Amniotic epithelial cell (primary cell): Measurements from ENCODE around the gene METTL26.

Experiments used
- DNase-seq: peaks from one replicate; pipeline ENCODE4 v3.0.0-alpha.2; 2010; ENCODE audit warnings: low read depth

METTL26 gene

DNA sequence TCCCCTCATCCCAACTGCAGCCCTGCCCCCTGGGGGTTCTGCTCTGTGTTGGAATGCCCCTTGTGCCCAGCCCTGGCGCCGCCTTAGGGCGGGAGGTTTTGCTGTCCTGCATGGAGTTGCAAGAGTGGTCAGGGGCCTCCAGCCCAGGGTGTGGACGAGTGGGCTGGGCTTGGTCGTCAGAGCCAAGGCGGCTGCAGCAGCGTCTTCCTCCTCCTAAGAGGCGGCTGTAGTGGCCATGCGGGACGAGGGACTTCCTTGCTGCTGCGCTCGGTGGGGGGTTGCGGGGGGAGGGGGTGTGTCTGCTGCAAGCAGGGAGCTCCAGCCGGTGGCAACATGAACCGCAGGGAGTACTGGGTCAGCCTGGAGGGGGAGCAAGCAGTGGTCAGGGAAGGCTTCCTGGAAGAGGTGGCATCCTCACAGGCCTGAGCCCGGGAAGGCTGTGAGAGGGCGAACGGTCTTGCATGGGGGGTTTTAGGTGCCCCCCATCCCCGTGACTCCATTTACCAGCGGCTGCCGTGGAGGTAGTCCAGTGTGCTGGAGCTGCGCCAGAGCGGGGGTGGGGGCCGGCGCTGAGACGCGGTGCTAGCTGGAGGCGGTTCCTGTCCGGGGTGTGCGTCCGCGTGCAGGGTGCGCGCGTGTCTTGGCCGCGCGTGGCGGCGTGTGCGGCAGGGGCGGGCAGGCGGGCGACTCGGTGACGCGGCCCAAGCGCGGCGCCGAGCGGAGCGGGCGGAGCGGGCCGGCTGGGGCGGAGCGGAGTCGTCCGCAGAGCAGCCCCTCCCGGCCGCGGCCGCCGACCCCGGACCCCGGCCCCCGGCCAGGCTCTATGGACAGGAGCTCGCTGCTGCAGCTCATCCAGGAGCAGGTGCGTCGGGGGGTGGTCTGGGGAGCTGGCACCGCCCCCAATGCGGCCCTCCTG is 39.1 kb upstream of the METTL26 start, which contains the start of gene RHBDL1:
TSS of gene RHBDL1 (plus strand) at position 704 of the 916 bp plus-strand sequence. CDS start at position 824, 120 bp downstream.
- peak; percentile 55 for DNase-seq

DNA sequence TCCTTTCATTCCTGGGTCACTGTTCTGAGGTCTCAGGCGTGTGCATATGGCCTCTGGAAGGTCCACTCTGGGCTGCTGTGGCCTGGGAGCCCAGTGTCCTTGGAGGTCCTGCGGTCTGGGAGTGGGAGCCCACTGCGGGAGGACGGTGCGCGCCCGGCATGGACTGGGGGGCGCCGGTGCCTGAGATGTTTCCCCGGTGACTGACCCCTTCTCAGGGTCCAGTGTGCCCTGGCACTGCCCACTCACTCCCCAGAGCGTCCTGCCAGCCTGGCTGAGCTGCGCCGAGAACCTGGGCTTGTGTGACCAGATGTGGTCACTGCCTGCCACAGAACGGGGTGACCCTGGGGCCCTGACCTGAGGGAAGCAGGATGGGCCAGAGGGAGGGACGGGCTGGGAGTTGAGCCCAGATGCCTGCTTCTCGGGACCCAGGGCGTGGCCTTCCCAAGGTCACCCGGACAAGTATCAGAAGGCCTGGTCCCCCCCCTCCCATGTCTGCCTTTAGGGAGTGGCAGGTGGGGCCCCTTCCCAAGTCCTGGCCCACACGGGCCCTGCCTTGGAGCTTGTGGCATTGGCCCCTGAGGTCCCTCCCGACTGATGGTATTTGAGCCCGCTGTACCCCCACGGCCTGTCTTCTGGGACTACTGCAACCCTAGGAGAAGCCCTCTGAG is 38.2 kb upstream of the METTL26 start:
- no peak for DNase-seq

DNA sequence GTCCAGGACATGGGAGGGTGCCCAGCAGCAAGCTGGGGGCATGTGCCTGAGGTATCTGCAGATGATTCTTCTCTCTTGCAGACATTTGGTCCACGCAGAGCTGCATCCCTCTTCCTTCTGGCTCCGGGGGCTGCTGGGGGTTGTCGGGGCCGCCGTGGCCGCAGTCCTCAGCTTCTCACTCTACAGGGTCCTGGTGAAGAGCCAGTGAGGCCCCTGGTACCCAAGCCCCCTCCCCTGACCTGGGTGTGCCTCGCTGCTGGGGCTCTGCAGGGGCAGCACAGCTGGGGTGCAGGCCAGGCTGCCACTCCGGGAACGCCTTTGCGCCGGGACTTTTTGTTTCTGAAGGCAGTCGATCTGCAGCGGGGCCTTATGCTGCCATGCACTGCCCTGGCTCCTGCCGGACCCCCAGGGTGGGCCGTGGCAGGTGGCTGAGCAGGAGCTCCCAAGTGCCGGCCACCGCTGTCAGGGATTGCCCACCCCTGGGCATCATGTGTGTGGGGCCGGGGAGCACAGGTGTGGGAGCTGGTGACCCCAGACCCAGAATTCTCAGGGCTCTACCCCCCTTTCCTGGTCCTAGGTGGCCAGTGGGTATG is 37.4 kb upstream of the METTL26 start:
- no peak for DNase-seq

DNA sequence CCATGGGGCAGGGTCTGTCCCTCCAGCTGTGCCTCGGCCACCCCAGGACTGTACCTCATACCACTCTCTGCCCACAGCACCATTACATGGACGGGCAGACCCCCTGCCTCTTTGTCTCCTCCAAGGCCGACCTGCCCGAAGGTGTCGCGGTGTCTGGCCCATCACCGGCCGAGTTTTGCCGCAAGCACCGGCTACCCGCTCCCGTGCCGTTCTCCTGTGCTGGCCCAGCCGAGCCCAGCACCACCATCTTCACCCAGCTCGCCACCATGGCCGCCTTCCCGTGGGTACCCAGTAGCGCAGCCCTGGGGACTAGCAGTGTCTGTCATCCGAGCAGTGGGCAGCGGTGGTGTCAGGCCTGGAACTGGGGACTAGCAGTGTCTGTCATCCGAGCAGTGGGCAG is 36.7 kb upstream of the METTL26 start:
- DNase-seq: no peak

DNA sequence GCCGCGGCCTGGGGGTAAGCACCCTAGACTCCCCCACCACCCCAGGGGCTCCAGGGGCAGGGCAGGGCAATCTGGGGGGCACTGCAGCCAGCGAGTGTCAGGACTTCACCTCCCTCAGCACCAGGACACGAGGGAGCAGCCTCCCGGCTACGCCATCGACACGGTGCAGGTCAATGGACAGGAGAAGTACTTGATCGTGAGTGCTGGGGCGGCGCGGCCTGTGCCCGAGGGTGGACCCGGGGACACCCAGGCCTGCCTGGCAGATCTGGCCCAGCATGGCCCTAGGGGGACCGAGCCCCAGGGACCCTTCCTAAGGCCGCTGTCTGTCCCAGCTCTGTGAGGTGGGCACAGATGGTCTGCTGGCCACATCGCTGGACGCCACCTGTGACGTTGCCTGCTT is 36.3 kb upstream of the METTL26 start:
- DNase-seq: no peak

DNA sequence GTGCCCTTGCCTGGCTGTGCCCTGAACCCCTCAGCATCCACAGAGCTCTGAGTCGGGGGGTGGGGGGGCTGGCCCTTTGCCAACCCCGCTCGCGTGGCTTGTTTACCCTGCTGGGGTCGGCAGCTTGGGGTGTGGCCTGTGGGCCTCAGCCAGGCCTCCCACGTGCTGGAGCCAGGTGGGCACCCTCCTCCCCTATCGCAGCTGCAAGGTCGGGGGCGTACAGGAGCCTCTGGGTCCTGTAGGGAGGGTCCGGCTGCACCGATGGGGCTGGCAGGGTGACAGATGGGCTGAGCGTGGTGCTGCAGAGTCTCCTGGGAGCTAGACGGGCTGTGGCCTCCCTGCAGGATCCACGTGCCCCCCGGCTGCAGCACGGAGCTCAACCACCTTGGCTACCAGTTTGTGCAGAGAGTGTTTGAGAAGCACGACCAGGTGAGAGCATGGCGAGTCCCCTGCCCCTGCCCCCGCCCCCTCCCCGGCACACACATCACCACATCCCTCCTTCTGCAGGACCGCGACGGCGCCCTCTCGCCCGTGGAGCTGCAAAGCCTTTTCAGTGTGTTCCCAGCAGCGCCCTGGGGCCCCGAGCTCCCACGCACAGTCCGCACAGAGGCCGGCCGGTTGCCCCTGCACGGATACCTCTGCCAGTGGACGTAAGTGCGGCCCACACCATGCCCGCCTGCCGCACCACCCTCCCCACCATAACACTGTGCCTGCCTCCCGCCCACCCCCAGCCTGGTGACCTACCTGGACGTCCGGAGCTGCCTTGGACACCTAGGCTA is 35.4 kb upstream of the METTL26 start:
- DNase-seq: no peak

DNA sequence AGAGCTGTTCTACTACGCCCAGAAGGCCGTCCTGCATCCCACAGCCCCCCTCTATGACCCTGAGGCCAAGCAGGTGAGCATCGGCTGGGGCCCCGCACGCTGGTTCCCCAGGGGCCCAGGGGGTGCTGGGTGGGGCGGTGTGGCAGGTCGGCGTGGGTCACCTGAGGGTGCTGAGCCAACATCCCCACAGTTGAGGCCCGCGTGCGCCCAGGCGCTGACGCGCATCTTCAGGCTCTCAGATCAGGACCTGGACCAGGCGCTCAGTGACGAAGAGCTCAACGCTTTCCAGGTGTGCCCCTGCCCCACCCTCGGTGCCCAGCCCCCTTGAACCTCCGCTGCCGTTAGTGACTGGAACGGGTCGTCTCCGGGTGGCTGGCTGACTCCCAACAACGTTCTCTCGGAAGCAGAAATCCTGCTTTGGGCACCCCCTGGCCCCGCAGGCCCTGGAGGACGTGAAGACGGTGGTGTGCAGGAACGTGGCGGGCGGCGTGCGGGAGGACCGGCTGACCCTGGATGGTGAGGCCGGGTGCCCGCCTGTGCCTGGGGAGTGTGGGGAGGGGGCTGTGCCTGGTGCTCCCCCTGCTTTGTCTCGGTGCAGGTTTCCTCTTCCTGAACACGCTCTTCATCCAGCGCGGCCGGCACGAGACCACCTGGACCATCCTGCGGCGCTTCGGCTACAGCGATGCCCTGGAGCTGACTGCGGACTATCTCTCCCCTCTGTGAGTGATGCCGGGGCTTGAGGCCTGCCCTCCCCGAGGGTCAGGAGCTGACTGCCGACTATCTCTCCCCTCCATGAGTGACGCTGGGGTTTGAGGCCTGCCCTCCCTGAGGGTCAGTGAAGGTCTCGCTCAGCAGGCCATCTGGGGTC is 34.6 kb upstream of the METTL26 start:
- no peak for DNase-seq

DNA sequence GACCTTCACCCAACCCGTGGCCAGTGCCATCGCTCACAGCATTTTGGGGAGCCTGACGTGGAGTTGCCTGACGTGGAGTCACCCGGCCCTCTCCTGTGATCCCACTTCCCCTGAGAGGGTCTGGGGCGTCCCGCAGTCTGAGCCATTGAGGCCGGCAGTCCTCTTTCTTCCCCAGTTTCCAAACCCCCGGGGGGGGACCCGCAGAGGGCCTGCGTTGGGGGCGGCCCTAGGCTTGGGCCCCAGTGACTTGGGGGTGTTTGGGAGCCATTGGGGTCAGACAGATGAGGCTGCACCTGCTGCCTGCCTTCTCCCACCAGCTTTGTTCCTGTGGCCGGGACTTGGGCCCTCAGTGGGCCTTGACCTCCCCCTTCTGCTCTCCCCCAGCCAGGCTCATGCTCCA is 33.6 kb upstream of the METTL26 start:
- no peak for DNase-seq

DNA sequence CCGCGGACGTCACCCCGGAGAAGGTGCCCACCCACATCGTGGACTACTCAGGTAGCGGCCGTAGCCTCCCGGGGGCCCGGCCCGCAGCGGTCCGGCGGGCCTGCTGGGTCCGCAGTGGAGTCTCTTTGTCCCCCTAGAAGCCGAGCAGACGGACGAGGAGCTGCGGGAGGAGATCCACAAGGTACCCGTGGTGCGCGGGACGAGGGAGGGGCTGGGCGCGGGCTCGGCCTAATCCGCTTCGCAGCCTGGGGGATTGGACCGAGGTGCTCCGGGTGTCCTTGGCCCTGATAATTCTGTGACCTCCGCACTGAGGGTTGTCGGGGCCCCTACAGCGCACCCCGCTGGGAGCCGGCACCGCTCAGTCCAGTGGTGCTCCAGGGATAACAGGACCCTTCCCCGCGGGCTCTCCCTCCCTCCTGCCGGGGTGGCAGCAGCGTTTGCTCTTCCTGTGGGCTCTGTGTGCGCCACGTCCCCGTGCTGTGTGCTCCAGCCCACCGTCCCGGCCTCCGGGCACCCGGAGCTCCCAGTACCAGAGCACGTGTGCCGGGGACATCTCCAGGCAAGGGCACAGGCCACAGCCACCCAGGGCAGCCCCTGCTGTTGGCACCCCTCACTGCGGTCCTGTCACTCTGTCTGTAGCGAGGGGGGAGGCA is 32.5 kb upstream of the METTL26 start:
- DNase-seq: no peak

DNA sequence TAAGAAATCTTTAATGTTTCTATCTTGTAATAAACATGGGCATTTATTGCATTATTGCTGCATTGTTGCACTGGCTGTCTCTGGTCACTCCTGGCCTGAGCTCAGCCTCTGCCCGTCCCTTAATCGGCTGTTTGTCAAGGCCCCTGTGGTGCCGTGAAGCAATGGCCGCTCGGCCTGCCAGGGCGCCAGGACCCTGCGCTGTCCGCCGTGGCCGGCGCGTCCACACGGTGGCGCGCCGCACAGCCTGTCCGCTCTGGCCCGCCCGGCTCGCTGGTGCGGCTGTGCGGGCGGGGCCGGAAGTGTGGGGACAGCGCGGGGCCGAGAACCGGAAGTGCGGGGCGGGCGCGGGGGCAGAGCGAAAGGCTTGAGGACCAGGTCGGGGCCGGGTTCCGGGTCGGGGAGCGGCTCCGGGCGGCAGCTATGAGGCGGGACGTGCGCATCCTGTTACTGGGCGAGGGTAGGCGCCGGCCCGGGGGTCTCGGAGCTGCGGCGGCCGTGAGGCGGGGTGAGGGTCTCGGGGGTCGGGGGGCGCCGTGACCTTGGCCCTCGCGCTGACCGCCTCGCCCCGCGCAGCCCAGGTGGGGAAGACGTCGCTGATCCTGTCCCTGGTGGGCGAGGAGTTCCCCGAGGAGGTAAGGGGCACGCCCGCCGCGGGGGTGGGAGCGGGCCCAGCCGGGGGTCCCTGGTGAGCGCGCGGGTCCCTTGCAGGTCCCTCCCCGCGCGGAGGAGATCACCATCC is 31.8 kb upstream of the METTL26 start, which contains the start of gene RHOT2:
TSS of gene RHOT2 (plus strand) at position 353 of the 739 bp plus-strand sequence. CDS start at position 421, 68 bp downstream.
- peak; percentile 81 for DNase-seq

DNA sequence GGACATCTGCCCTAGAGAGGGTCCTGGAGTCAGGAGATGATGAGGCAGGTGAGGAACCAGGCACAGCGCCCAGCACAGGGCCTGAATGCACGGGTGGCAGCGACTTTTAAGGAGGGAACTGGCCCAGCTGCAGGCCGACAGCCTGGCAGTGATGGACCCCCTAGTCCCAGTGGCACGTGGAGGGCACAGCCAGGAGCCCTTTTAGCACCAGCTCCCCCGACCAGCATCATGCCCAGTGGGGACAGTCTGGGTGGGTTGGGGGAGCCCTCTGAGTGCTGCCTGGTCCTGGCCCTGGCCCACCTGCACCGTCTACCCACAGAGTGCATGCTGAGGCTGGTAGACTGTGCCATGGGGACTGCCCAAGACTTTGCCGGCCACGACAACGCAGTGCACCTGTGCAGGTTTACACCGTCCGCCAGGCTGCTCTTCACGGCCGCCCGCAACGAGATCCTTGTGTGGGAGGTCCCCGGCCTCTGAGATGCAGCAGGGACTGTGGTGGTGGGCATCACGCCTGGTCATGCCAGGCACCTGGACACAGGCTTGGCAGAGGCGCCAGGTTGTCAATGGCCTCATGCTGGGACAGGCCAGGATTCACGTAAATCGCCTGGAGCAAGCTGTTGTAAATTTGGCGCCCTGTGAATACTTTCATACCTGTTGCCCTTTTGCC is 31.1 kb upstream of the METTL26 start:
- no peak for DNase-seq

DNA sequence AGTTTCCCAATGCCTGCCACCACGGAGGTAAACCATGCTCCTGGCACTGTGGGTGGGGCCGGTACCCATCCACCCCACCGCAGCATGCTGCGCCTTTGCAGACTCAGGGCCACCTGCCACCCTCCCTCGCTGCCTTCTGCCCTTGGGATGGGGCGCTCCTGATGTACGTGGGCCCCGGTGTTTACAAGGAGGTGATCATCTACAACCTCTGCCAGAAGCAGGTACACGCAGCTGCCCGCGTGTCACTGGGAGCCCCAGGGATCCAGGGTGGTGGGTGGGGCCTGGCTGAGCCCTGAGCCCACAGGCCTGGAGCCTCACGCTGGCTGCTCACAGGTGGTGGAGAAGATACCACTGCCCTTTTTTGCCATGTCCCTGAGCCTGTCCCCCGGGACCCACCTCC is 30.5 kb upstream of the METTL26 start:
- DNase-seq: no peak

DNA sequence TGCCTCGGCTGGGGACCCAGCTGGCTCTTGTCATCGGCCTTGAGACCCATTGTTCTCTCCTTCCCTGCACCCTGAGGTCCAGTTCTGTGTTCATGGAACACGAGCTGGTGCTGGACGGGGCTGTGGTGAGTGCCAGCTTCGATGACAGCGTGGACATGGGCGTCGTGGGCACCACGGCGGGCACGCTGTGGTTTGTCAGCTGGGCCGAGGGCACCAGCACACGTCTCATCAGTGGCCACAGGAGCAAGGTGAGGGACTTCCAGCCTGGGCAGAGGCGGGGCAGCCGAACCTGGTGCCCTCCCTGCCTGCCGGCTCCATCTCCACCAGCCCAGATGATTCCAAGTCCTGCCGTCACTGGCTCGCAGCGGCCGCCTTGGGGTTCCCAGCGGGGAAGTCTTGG is 26.5 kb upstream of the METTL26 start:
- DNase-seq: no peak

DNA sequence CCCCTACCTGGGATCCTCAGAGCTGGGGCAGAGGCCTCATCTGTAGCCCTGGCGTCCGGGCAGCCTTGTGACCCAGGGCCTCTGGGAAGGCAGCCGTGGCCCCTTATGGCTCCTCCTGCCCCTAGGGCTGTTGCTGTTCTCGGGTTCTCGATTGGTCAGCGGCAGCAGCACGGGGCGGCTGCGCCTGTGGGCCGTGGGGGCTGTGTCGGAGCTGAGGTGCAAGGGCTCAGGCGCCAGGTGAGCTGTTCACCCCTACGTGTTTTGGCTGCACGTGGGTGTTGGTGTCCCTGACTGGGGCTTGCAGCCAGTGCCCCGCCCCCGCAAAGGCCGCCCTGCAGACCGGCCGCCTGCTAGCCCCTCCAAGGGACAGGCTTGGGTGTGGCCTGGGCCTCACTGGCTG is 26.0 kb upstream of the METTL26 start:
- DNase-seq: no peak

DNA sequence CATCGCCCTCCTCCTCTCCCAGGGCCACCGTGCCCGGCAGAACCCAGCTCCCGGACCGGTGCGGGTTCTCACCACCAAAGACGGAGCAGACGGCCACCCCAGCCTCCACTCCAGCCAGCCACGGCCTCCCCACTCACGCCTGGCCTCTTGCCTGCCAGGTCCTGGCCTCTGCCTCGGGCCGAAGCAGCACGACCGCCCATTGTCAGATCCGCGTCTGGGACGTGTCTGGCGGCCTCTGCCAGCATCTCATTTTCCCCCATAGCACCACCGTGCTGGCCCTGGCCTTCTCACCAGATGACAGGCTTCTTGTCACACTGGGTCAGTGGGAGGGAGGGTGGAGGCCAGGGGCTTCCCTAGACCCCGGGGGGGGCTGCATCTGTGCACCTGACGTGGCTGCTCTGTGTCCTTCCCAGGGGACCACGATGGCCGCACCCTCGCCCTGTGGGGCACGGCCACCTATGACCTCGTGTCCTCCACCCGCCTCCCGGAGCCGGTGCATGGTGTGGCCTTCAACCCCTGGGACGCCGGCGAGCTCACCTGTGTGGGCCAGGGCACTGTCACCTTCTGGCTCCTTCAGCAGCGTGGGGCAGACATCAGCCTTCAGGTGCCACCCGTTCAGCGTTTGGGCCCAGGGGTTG is 25.2 kb upstream of the METTL26 start:
- no peak for DNase-seq

DNA sequence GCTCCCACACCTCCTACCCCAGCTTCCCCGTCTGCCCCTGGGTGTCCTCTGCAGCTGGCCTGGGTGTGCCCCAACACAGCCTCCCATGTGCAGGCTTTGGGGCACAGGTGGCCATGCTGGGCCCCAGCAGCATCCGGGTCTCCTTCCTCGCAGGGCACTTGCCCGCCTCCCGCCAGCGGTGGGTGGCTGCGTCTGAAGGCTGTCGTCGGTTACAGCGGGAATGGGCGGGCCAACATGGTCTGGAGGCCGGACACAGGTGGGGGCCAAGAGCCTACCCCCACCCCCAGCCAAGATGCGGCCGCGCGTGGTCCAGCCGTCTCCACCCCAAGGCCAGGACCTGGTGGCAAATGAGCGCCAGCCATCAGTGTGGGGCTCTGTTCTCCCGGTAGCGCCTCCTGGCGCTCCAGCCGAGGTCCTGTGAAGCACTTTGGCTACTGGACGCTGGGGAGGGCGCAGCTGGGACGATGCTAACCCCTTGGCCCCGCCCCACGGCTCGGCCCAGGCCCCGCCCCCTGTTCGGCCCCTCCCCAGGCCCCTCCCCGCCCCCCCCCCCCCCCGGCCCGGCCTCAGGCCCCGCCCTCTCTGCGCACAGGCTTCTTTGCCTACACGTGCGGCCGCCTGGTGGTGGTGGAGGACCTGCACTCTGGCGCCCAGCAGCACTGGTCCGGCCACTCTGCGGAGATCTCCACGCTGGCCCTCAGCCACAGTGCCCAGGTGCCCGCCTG is 24.5 kb upstream of the METTL26 start:
- DNase-seq: peak; percentile 80

DNA sequence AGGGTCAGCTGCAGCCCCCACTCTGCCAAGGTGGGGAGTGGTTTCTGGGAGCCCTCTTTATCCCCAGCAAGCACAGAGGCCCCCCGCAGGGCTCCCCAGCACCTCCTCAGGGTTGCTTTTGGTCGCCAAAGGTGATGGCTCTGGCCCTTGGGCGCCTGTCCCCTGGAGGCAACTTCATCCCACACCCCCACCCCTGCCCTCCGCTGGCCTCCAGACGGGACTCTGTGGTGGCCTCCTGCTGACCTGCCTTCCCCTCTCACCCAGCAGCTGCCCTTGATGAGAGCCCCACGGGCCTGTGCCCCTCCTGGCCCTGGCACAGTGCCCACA is 24.0 kb upstream of the METTL26 start:
- no peak for DNase-seq

DNA sequence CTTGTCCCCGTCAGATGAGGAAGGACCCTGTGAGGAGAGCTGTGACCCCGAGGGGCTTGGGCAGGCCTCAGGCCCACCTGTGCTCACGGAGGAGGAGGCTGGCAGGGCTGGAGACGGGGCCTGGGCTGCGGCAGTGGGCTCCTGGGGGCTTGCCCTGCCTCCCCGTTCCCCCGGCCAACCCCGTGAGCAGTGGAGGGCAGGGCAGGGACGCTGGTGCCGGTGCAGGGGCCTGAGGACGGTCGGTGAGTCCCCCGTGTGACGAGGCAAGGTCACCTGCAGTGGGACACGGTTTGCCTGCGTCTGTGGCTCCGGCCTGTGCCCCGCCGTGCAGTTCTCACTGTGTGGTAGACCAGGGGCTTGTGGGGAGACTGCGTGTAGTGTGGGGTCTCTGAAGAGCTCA is 23.5 kb upstream of the METTL26 start:
- DNase-seq: no peak
